Hepatocyte (in vitro differentiated cells): ENCODE results near the gene GRIK4. TPM values are rescaled to one million over a fixed set of nuclear protein-coding genes. Genes with fewer than 3 reads are reported as not detected.
"Not testable (repeated sequence)": the region's sequence is repeated elsewhere in the genome, so short reads cannot be mapped to it uniquely, and the experiment has no call there.

Experiments
- DNase-seq: peaks from one replicate; pipeline ENCODE4 v3.0.0-alpha.2; 2016; ENCODE audit warnings: low spot score
- H2AFZ ChIP-seq: fragments of 200-600 bp; sonication (generic); 2 replicates; pipeline ENCODE4 v1.6.0; 2016; ENCODE audit warnings: antibody characterized with exemption, mild to moderate bottlenecking
- H3K27ac ChIP-seq: fragments of 200-600 bp; sonication (generic); 2 replicates; pipeline ENCODE4 v1.5.1; 2016; ENCODE audit warnings: mild to moderate bottlenecking
- H3K27me3 ChIP-seq: fragments of 200-600 bp; sonication (generic); 2 replicates; pipeline ENCODE4 v1.6.1; 2016
- H3K36me3 ChIP-seq: fragments of 200-600 bp; sonication (generic); replicated peaks from 2 replicates; pipeline ENCODE4 v1.5.1; 2016; ENCODE audit warnings: low read depth; ENCODE audit not compliant: insufficient read depth
- H3K4me1 ChIP-seq: fragments of 200-600 bp; sonication (generic); 2 replicates; pipeline ENCODE4 v1.5.1; 2016; ENCODE audit warnings: mild to moderate bottlenecking, moderate library complexity; ENCODE audit not compliant: insufficient read depth
- H3K4me2 ChIP-seq: fragments of 200-600 bp; sonication (generic); 2 replicates; pipeline ENCODE4 v1.6.0; 2016
- H3K4me3 ChIP-seq: fragments of 200-600 bp; sonication (generic); 2 replicates; pipeline ENCODE4 v1.5.1; 2016; ENCODE audit warnings: mild to moderate bottlenecking
- H3K79me2 ChIP-seq: fragments of 200-600 bp; sonication (generic); 2 replicates; pipeline ENCODE4 v1.6.0; 2017; ENCODE audit warnings: mild to moderate bottlenecking
- H3K9me2 ChIP-seq: fragments of 200-600 bp; sonication (generic); replicated peaks from 2 replicates; pipeline ENCODE4 v1.6.0; 2017; ENCODE audit warnings: mild to moderate bottlenecking; ENCODE audit not compliant: insufficient read depth
- H3K9me3 ChIP-seq: fragments of 200-600 bp; sonication (generic); 2 replicates; pipeline ENCODE4 v1.5.1; 2016; ENCODE audit warnings: low read depth, mild to moderate bottlenecking
- H4K20me1 ChIP-seq: fragments of 200-600 bp; sonication (generic); 2 replicates; pipeline ENCODE4 v1.6.0; 2016; ENCODE audit warnings: mild to moderate bottlenecking; ENCODE audit not compliant: insufficient read depth, poor library complexity, severe bottlenecking
- EZH2 ChIP-seq: fragments of 200-600 bp; sonication (generic); IDR thresholded peaks from 2 replicates; pipeline ENCODE4 v1.6.1; 2016; ENCODE audit warnings: antibody characterized with exemption, mild to moderate bottlenecking, borderline replicate concordance
- EZH2phosphoT487 ChIP-seq: fragments of 200-600 bp; sonication (generic); IDR thresholded peaks from one replicate; pipeline ENCODE4 v1.6.1; 2018; ENCODE audit warnings: antibody characterized with exemption, mild to moderate bottlenecking, low read depth, moderate library complexity; ENCODE audit not compliant: unreplicated experiment, severe bottlenecking
- WGBS: methylation state at CpG from one replicate; pipeline ENCODE4 v1.1.6; 2016; ENCODE audit warnings: low lambda C conversion rate; ENCODE audit errors: missing lambda C conversion rate; 5-methylcytosine and 5-hydroxymethylcytosine counted together
- polyA plus RNA-seq: library from polyadenylated mRNA; unstranded; fragments of >200 nt; fragmentation: Nextera tagmentation; extraction: Ambion mirVana; gene quantifications from 2 replicates; pipeline ENCODE4 v1.2.1, GENCODE V29; 2016
- total RNA-seq: library from RNA; depleted of rRNA; stranded (reverse); fragments of >200 nt; gene quantifications from 2 replicates; pipeline ENCODE4 v1.2.3, GENCODE V29; 2014
- TF ChIP-seq, protein P1 (sequence below): fragments of 200-600 bp; sonication (generic); IDR thresholded peaks from 2 replicates; pipeline ENCODE4 v1.5.1; 2016; ENCODE audit warnings: antibody characterized with exemption, mild to moderate bottlenecking; ENCODE audit not compliant: poor library complexity

The GRIK4 gene
- total and polyA plus RNA-seq, 2 experiments from 2014 or later = 1.5 to 2.3 TPM

DNA sequence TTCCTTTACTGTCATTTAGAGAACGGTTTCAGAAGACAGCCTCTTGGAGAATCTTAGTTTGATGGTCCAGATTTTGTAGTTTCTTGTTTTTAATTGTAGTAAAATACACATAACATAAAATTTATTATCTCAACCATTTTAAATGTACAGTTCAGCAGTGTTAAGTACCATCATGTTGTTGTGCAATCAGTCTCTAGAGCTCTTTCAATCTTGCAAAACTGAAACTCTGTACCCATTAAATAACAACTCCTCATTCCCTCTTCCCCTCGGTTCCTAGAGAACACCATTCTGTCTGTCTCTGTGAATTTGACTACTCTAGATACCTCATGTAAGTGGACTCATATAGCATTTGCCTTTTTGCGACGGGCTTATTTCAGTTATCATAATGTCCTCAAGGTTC is 69.8 kb downstream of the GRIK4 start:
- no peak for TF ChIP-seq EZH2
- TF ChIP-seq, protein P1, sequence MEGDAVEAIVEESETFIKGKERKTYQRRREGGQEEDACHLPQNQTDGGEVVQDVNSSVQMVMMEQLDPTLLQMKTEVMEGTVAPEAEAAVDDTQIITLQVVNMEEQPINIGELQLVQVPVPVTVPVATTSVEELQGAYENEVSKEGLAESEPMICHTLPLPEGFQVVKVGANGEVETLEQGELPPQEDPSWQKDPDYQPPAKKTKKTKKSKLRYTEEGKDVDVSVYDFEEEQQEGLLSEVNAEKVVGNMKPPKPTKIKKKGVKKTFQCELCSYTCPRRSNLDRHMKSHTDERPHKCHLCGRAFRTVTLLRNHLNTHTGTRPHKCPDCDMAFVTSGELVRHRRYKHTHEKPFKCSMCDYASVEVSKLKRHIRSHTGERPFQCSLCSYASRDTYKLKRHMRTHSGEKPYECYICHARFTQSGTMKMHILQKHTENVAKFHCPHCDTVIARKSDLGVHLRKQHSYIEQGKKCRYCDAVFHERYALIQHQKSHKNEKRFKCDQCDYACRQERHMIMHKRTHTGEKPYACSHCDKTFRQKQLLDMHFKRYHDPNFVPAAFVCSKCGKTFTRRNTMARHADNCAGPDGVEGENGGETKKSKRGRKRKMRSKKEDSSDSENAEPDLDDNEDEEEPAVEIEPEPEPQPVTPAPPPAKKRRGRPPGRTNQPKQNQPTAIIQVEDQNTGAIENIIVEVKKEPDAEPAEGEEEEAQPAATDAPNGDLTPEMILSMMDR = no peak
- no peak for TF ChIP-seq EZH2phosphoT487
- no peak overlapping the region for H3K27ac ChIP-seq

DNA sequence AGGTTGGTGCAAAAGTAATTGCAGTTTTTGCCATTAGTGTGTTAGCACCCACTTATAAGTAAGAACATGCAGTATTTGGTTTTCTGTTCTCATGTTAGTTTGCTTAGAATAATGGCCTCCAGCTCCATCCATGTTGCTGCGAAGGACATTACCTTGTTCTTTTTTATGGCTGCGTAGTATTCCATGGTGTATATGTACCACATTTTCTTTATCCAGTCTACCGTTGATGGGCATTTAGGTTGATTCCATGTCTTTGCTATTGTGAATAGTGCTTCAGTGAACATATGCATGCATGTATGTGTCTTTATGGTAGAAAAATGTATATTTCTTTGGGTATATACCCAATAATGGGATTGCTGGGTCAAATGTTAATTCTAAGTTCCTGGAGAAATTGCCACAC is 71.0 kb downstream of the GRIK4 start:
- H3K9me2 ChIP-seq, H2AFZ ChIP-seq, H3K4me1 ChIP-seq, H3K27ac ChIP-seq, H3K79me2 ChIP-seq, H3K36me3 ChIP-seq, H3K4me3 ChIP-seq, DNase-seq, H3K4me2 ChIP-seq, H3K9me3 ChIP-seq, H3K27me3 ChIP-seq, H4K20me1 ChIP-seq: not testable (repeated sequence)
- WGBS = 90% methylated on average over 3 of the region's 3 CpGs

More for the DNA sequence above, 69.8 kb downstream of the GRIK4 start:
- Histone ChIP-seq H3K9me3 (no peaks in the 10 kb centered on the region), H3K36me3 (no peaks in the 10 kb centered on the region), H2AFZ (no peak overlapping the region), H3K4me1 (no peaks in the 10 kb centered on the region), H3K9me2 (no peaks in the 10 kb centered on the region), H3K4me2 (no peak overlapping the region), H3K27me3 (peaks cover 9% of the 10 kb centered on the region), H3K4me3 (no peak overlapping the region), H3K79me2 (no peaks in the 10 kb centered on the region), H4K20me1 (no peaks in the 10 kb centered on the region)
- DNase-seq = no peak
- WGBS = 85% methylated on average over 4 of the region's 4 CpGs

DNA sequence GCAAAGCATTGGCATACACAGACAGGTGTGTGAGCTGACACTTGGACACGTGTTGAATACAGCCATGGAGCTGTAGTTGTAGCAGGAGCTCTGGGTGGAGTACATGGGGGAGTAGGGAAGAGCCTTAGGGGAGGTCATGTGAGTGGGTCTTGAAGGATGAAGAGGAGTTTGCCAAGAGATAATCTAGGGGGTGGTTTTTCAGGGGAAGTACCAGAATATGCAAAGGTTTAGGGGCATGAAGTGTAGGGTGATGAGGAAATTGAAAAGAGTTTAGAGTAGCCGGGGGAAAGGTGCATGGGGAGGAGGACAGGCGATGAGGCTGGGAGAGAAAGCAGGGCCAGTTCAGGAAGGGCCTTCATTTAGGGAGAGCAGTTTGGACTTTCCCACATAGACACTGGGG is 74.5 kb downstream of the GRIK4 start:
- Histone ChIP-seq H3K4me2 (no peak overlapping the region), H3K79me2 (no peaks in the 10 kb centered on the region), H3K27ac (no peak overlapping the region), H4K20me1 (no peaks in the 10 kb centered on the region), H3K27me3 (no peaks in the 10 kb centered on the region), H3K4me3 (no peak overlapping the region), H3K4me1 (no peaks in the 10 kb centered on the region), H2AFZ (no peak overlapping the region), H3K36me3 (no peaks in the 10 kb centered on the region), H3K9me3 (no peaks in the 10 kb centered on the region), H3K9me2 (no peaks in the 10 kb centered on the region)
- no peak for DNase-seq
- TF ChIP-seq EZH2 (no peak), EZH2phosphoT487 (no peak)
- WGBS = 61% methylated on average over 3 of the region's 3 CpGs

DNA sequence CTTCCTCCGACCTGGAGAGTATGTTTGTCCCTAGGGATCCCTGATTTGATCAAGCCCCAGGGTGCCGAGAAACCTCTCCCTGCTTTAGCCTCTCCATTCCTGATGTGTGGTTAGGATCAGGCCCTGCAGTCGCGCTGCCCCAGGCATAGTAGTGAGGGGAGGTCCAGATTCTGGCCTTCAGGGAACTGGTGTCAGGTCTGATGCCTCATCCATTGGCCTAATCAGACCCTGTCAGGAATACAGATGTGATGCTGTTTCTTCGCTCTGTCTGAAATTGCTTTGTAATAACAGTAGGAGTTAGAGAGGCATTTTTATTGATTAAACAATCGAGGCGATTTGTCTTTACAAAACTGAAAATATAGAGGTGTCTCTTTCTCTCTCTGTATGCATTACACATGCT is 75.2 kb downstream of the GRIK4 start:
- Histone ChIP-seq H4K20me1 (no peaks in the 10 kb centered on the region), H3K9me2 (no peaks in the 10 kb centered on the region), H2AFZ (no peak overlapping the region), H3K27ac (no peak overlapping the region), H3K36me3 (no peaks in the 10 kb centered on the region), H3K4me1 (no peaks in the 10 kb centered on the region), H3K4me2 (no peak overlapping the region), H3K27me3 (no peaks in the 10 kb centered on the region), H3K79me2 (no peaks in the 10 kb centered on the region), H3K9me3 (no peaks in the 10 kb centered on the region), H3K4me3 (no peak overlapping the region)
- no peak for DNase-seq
- WGBS = 86% methylated on average over 7 of the region's 7 CpGs
- TF ChIP-seq, protein P1 = no peak
- TF ChIP-seq EZH2 (no peak), EZH2phosphoT487 (no peak)
